Measurements from ENCODE around the gene XBP1. TPM values are rescaled to one million over a fixed set of nuclear protein-coding genes. Genes with fewer than 3 reads are reported as not detected.

XBP1 gene
- total and polyA plus RNA-seq, 2 donors (not counting 3 experiments of a cell fraction or from before 2014, with no cell fraction given), result 90.4 to 102 TPM

GRCh38 chr22:28772633-28773460, 27.5 kb downstream of the XBP1 start, which contains the start of gene CCDC117:
TSS of gene CCDC117 (plus strand) at chr22:28772695. CDS start at chr22:28772850, 155 bp downstream.
- POLR2A ChIA-PET, result interaction anchor here (0.6 to 1.5 kb wide), 3 partner anchors 14 to 27 kb away, joined by 3 read pairs; no protein-coding TSS in a partner anchor
- no TSS peak for BruUV-seq (replicated peaks)
- DNase-seq (ENCODE audit: low read depth, low spot score), result peak; percentile 94

More at GRCh38 chr22:28772633-28773460, 27.5 kb downstream of the XBP1 start, which contains the start of gene CCDC117:
- Histone ChIP-seq H2AFZ (ENCODE audit: low read depth, low read length) (peak within 1 kb of the TSS; percentile 65), H3K27me3 (ENCODE audit: control insufficient read depth in 2 of 2, insufficient read depth in 2 of 2, low read length in 2 of 2) (no peaks in the 10 kb centered on the region), H3K27ac (ENCODE audit: insufficient read depth, low read depth, low read length) (peak within 1 kb of the TSS; percentile 79), H3K4me1 (ENCODE audit: control insufficient read depth, extremely low read depth, insufficient read depth, low read length) (peaks cover 4% of the 10 kb centered on the region), H4K20me1 (replicated peaks; ENCODE audit: control insufficient read depth, extremely low read depth, insufficient read depth, low read length) (no peaks in the 10 kb centered on the region), H3K79me2 (ENCODE audit: control insufficient read depth, insufficient read depth, low read length) (peaks cover 40% of the 10 kb centered on the region), H3K9me3 (replicated peaks; ENCODE audit: control insufficient read depth, insufficient read depth, low read length) (no peaks in the 10 kb centered on the region), H3K4me3 (replicated peaks in 1 of 3; ENCODE audit: insufficient read depth in 1 of 3, low read depth in 1 of 3, low read length in 3 of 3) (peak within 1 kb of the TSS; percentile 31 to 85 (median 51)), H3K9me1 (replicated peaks; ENCODE audit: control insufficient read depth, extremely low read depth, insufficient read depth, low read length) (no peaks in the 10 kb centered on the region), H3K36me3 (ENCODE audit: control insufficient read depth in 2 of 2, extremely low read depth in 1 of 2, insufficient read depth in 2 of 2, low read length in 2 of 2) (no peaks in the 10 kb centered on the region), H3K9ac (replicated peaks; ENCODE audit: extremely low read depth, insufficient read depth, low read length) (peak within 1 kb of the TSS; percentile 90), H3K4me2 (ENCODE audit: insufficient read depth, low read length) (peak within 1 kb of the TSS; percentile 86)
- CTCF ChIA-PET, result interaction anchor here (0.7 to 3.0 kb wide), 10 partner anchors 22 to 172 kb away, joined by 3 to 23 read pairs (median 3); partner anchors contain the start of genes CHEK2, HSCB, TTC28 and XBP1
- dilution Hi-C loops (cut with MboI; ENCODE audit: extremely low pct_ligation_motif_present, low sequenced_read_pairs), result no loop called here
- TF ChIP-seq POLR2A (IDR thresholded peaks at IDR 0.05; ENCODE audit: low read depth, low read length), result peak; percentile 93
- TF ChIP-seq POLR2AphosphoS5 (IDR thresholded peaks at IDR 0.05; ENCODE audit: insufficient read depth, low read depth, low read length), result peak; percentile 93
- TF ChIP-seq MYC (IDR thresholded peaks at IDR 0.05; ENCODE audit: low read depth, low read length), result no peak
- peak; percentile 28 to 37 for TF ChIP-seq CTCF (IDR thresholded peaks at IDR 0.05; ENCODE audit: extremely low read depth in 1 of 2, insufficient read depth in 1 of 2, low read depth in 1 of 2, low read length in 2 of 2)
- TF ChIP-seq JUN (IDR thresholded peaks at IDR 0.05; ENCODE audit: borderline replicate concordance, insufficient read depth, insufficient read length, low read depth), result no peak
- no peak for TF ChIP-seq EZH2 (IDR thresholded peaks at IDR 0.05; ENCODE audit: borderline replicate concordance, low read depth, low read length, severe bottlenecking)
- no peak for TF ChIP-seq FOS (IDR thresholded peaks at IDR 0.05; ENCODE audit: borderline replicate concordance, insufficient read depth, low read length)
- TF ChIP-seq MAX (IDR thresholded peaks at IDR 0.05; ENCODE audit: insufficient read depth, insufficient read length), result peak; percentile 38
- TF ChIP-seq GATA2 (IDR thresholded peaks at IDR 0.05; ENCODE audit: insufficient read depth, insufficient read length, low read depth, low read length), result no peak
- intact Hi-C loops (cut with micrococcal nuclease), result loop anchor here (1.0 to 2.0 kb wide), 7 partner anchors 23 to 172 kb away; partner anchors contain the start of genes HSCB and TTC28
- FAIRE-seq, result peak; percentile 90

Measured in endothelial cell of umbilical vein (primary cell).